Prostate gland (tissue), 2 donors: Measurements from ENCODE around the gene RIN2. TPM values are rescaled to one million over a fixed set of nuclear protein-coding genes. Genes with fewer than 3 reads are reported as not detected.

Source experiments
- DNase-seq: peaks from one replicate; pipeline ENCODE4 v3.0.0-alpha.2; 2019; ENCODE audit warnings: low spot score
- H3K27ac ChIP-seq, 2 donors: fragments of 200-600 bp; sonication (generic); 2 replicates each; pipeline ENCODE4 v1.5.1; 2017 to 2019
- H3K27me3 ChIP-seq: fragments of 200-600 bp; sonication (generic); replicated peaks from 2 replicates; pipeline ENCODE4 v1.5.1; 2019; ENCODE audit not compliant: insufficient read depth
- H3K36me3 ChIP-seq, 2 donors: fragments of 200-600 bp; sonication (generic); 1 replicate in 1 of 2; 2 replicates in 1 of 2; pipeline versions ENCODE4 v1.5.1 to v1.8.1; 2017 to 2019
- H3K4me1 ChIP-seq: fragments of 200-600 bp; sonication (generic); replicated peaks from 2 replicates; pipeline ENCODE4 v1.5.1; 2019
- H3K4me3 ChIP-seq, 2 donors: fragments of 200-600 bp; sonication (generic); 2 replicates each; pipeline ENCODE4 v1.5.1; 2017 to 2019
- H3K9me3 ChIP-seq: fragments of 200-600 bp; sonication (generic); 2 replicates; pipeline ENCODE4 v1.5.1; 2017
- CTCF ChIP-seq, 4 experiments: fragments of 200-600 bp in 2 of 4; fragments of 450-650 bp in 2 of 4; sonication (generic) in 2 of 4; IDR thresholded peaks; 1 replicate in 3 of 4; 2 replicates in 1 of 4; pipeline ENCODE4 v1.5.1; 2016 to 2019; ENCODE audit warnings: antibody characterized with exemption in 4 of 4, mild to moderate bottlenecking in 2 of 4, moderate library complexity in 2 of 4
- POLR2A ChIP-seq: fragments of 450-650 bp; IDR thresholded peaks from one replicate; pipeline ENCODE4 v1.6.1; 2016; ENCODE audit warnings: antibody characterized with exemption, mild to moderate bottlenecking
- POLR2AphosphoS5 ChIP-seq: sonication (generic); formaldehyde crosslinking; IDR thresholded peaks from one replicate; pipeline ENCODE4 v1.6.1; 2017; ENCODE audit warnings: antibody characterized with exemption
- WGBS: methylation state at CpG from one replicate; pipeline ENCODE4 v1.1.5; 2018; 5-methylcytosine and 5-hydroxymethylcytosine counted together
- intact Hi-C: fragments of 100-400 bp; cut with DNase I; formaldehyde crosslinking; loops from one replicate; pipeline ENCODE4 v1.14.2; 2022
- total RNA-seq, 2 donors: library from RNA; depleted of rRNA; stranded (reverse); fragments of >200 nt; gene quantifications; one replicate each; pipeline ENCODE4 v1.1.0, GENCODE V29; 2016

Gene RIN2
- total RNA-seq, 2 donors from 2014 or later = 50.4 to 77.9 TPM

- 15% methylated on average over 17 of the region's 22 CpGs for WGBS
Measured at GRCh38 chr20:19756761-19757486, 1.1 kb upstream of the RIN2 start.

GRCh38 chr20:19757487-19758132, 448 bp upstream of the RIN2 start:
- no peaks in the 10 kb centered on the region for H3K36me3 ChIP-seq
- peak overlapping the region; percentile 93 to 96 for H3K27ac ChIP-seq
- TF ChIP-seq POLR2AphosphoS5 (peak; percentile 76), POLR2A (peak; percentile 19), CTCF (IDR thresholded peaks at IDR 0.05) (no peak)
- peak overlapping the region; percentile 73 to 75 for H3K4me3 ChIP-seq
- peaks cover 5% of the 10 kb centered on the region for H3K4me1 ChIP-seq
- no peaks in the 10 kb centered on the region for H3K27me3 ChIP-seq
- under 1% methylated on average over 40 of the region's 45 CpGs for WGBS
- peak; percentile 94 for DNase-seq
- intact Hi-C loops = loop anchor here (2.0 kb wide), 1 partner anchor 65 kb away; no protein-coding TSS in a partner anchor
- no peaks in the 10 kb centered on the region for H3K9me3 ChIP-seq

More at GRCh38 chr20:19756761-19757486, 1.1 kb upstream of the RIN2 start:
- peaks cover 5% of the 10 kb centered on the region for H3K4me1 ChIP-seq
- peak overlapping the region; percentile 93 to 96 for H3K27ac ChIP-seq
- no peak for TF ChIP-seq CTCF (IDR thresholded peaks at IDR 0.05)
- no peak for TF ChIP-seq POLR2AphosphoS5
- no peak for TF ChIP-seq POLR2A
- H3K36me3 ChIP-seq = no peaks in the 10 kb centered on the region
- H3K9me3 ChIP-seq = no peaks in the 10 kb centered on the region
- H3K4me3 ChIP-seq = peak overlapping the region; percentile 73 to 75
- DNase-seq = no peak
- no peaks in the 10 kb centered on the region for H3K27me3 ChIP-seq
- intact Hi-C loops = no loop called here

- H3K9me3 ChIP-seq = no peaks in the 10 kb centered on the region
- intact Hi-C loops = loop anchor here (2.0 kb wide), 1 partner anchor 66 kb away; no protein-coding TSS in a partner anchor
- H3K4me1 ChIP-seq = peaks cover 5% of the 10 kb centered on the region
- TF ChIP-seq POLR2AphosphoS5 (peak; percentile 64), POLR2A (no peak), CTCF (IDR thresholded peaks at IDR 0.05) (no peak)
- WGBS = 1% methylated on average over 44 of the region's 54 CpGs
- H3K27me3 ChIP-seq = no peaks in the 10 kb centered on the region
- peak overlapping the region; percentile 93 to 96 for H3K27ac ChIP-seq
- peak overlapping the region; percentile 73 to 75 for H3K4me3 ChIP-seq
- peak; percentile 66 for DNase-seq
- H3K36me3 ChIP-seq = no peaks in the 10 kb centered on the region
Measured at GRCh38 chr20:19758501-19759331, 658 bp downstream of the RIN2 start.

- Histone ChIP-seq H3K27ac (no peak overlapping the region), H3K27me3 (no peaks in the 10 kb centered on the region), H3K36me3 (no peaks in the 10 kb centered on the region), H3K9me3 (no peaks in the 10 kb centered on the region), H3K4me1 (peaks cover 5% of the 10 kb centered on the region), H3K4me3 (no peak overlapping the region)
- no peak for DNase-seq
- TF ChIP-seq CTCF (IDR thresholded peaks at IDR 0.05) (no peak), POLR2AphosphoS5 (no peak), POLR2A (no peak)
- 90% methylated on average over 3 of the region's 3 CpGs for WGBS
- intact Hi-C loops = loop anchor here (5.0 kb wide), 1 partner anchor 48 kb away; no protein-coding TSS in a partner anchor
Measured at GRCh38 chr20:19760371-19760721, 2.3 kb downstream of the RIN2 start.
